HG02884 (cell line): ENCODE results near the gene CNTF.

Source experiments
- ATAC-seq: cut with Tn5 transposase; IDR thresholded peaks from one replicate; pipeline ENCODE4 v1.9.1; 2021; ENCODE audit warnings: mild to moderate bottlenecking, moderate library complexity; ENCODE audit not compliant: unreplicated experiment

The CNTF gene

DNA sequence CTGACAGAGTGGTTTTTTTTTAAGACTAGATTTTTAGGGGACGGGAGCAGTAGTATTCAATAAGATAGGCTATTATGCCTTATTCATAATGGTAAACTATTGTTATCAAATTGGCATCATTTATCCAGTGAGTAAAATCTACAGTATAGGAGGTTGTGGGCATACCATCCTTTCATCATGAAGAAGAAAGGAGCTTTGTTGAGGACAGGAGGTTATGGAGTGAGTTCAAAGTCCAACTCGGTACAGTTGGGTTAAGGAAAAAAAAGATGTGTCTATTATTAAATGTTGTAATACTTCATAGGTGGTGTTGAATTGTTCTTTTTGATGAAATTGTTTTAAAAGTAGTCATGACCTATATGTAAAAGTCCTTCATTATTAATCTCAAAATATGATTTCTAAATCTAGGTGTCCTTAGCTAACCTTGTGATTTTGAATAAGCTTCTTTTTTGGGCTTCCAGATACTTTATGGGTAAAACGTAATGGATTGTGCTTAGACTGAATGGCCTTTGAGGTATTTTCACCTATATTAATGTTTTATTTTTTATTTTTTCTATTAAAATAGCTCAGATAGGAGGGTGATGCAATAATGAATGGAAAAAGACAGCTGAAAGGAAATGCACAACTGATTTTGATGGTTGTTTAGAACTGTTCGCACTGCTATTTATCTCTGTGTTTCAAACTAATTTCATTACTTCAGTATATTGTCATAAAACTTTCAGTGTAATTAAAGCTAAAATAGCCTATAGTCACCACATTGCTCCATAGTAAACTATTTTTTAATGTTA, 15.3 kb upstream of the CNTF start:
- no peak for ATAC-seq

DNA sequence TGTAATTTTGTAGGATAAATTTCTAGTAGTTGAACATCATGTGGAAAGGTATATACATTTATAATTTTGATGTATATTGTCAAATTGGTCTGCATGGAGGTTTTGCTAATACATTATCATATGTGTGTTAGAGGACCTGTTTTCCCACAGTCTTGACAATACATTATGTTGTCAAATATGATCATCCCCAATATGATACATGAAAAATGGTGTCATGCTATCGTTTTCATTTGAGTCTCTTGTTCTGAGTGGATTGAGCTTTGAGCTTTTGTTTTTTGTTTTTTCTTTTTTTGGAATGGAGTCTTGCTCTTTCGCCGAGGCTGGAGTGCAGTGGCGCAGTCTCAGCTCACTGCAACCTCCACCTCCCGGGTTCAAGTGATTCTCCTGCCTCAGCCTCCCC, 14.1 kb upstream of the CNTF start:
- ATAC-seq, result no peak

DNA sequence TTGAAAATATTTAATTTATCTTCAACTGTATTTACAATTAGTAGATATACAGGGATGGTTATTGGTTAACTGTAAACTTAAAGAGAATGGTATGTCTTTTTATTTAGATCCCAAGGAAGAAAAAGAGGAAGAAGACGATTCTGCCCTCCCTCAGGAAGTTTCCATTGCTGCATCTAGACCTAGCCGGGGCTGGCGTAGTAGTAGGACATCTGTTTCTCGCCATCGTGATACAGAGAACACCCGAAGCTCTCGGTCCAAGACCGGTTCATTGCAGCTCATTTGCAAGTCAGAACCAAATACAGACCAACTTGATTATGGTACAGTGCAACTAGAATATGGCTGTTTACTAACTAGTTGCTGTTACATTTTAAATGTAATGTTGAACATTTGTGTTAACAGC, 12.7 kb upstream of the CNTF start:
- no peak for ATAC-seq

GRCh38 chr11:58613228-58613627, 9.2 kb upstream of the CNTF start:
- ATAC-seq, result no peak

DNA sequence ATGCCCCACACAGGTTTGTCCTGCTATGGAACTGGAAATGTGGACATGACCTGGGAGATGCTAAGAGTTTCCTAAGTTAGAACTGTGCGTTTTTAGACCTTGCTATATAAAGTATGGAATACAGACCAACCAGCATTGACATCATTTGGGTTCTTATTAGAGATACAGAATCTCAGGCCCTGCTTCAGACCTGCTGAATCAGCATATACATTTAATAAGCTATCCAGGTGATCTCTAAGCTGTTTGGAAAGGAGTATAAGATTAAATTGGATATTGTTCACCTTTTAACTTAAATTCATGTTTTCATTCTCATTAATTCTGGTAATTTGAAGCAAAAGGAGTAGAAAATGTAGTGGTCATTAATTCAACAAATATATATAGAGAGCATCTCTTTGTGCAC, 6.9 kb upstream of the CNTF start:
- no peak for ATAC-seq

DNA sequence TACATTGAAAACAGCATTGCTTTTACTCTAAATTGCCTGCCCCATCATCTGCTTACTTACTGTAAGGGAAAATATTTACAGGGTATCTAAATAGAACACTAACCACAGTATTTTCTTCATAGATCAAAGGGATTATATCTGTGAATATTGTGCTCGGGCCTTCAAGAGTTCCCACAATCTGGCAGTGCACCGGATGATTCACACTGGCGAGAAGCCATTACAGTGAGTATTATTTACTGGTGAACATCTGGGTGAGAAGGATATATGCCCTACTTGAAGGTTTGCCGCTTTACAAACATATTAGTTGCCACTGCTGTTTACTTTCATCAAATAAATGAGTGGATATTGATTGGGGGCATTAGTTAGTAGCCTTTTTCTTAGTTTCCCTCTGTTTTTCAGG, 5.9 kb upstream of the CNTF start:
- no peak for ATAC-seq

- no peak for ATAC-seq
These were observed 4.4 kb upstream of the CNTF start for GRCh38 chr11:58617976-58618557.

DNA sequence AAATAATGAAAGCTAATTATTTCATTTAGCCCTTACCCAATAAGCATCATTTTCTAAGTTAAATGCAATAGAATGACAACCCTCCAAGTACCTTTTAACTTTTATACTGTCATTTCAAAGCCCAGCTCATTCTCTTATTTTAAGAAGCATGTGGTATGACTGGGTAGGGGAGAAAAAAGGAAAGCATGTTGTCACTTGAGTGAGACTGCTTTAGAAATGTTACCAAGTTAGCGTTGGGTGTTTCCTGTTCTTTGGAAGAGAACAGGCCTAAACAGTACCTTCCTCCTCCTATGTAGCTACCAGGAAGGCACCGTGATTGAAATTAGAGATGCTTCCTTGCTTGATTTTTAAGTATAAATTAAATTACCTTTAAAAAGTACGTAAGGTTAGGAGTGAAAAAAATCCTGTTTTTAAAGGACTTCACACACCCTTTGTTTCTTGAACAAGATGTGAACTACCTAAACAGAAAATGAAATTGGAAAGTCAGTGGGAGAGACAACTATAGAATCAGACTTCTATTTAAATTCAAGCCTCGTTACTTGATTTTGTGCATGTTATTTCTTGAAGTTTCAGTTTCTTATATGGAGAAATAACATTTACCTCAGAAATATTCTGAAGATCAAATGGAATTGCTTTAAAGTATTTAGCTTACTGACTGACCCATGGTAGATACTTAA, 741 bp upstream of the CNTF start:
- no peak for ATAC-seq

GRCh38 chr11:58625086-58625485, 2.6 kb downstream of the CNTF start:
- ATAC-seq, result no peak

GRCh38 chr11:58625826-58626460, 3.5 kb downstream of the CNTF start:
- ATAC-seq, result no peak

GRCh38 chr11:58626934-58627483, 4.5 kb downstream of the CNTF start:
- no peak for ATAC-seq

GRCh38 chr11:58628446-58628845, 6.0 kb downstream of the CNTF start:
- ATAC-seq, result no peak

DNA sequence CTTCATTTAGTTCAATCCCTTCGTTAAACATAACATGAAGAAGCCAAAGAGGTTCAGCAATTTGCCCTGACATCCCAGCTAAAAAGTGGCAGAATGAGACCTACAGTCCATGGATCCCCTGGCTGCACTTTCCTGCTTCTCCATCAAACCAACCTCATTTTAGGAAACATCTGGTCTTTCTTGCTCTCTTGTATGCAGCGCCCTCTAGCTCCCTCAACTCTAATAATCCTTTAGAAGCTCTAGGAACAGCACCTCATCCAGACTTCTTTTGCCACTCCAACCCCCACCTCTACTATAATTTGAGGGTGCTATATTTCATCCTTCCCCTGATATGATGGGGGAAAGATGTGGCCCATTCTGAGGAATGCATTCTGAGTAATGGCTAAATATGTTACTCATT, 7.4 kb downstream of the CNTF start:
- peak; percentile 53 for ATAC-seq

- ATAC-seq, result no peak
These were observed 8.9 kb downstream of the CNTF start for GRCh38 chr11:58631378-58631777.

DNA sequence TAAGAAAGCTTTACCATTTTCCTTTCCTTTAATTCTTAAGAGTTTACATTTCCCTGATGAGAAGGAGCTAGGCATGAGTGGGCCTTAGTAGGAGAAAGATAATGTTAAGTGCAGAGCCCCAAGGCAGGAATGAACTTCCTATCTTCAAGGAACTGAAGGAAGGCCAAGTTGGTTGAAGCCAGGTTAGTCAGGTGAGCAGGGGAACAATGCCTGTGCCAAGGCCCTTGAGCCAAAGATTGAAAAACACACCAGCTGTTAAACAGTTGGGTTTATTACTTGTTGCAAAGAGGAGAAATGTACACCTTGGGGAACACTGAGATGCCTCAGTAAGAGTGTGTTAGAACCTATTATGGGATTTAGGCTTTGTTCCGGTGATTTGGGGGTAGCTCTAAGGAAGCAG, 10.0 kb downstream of the CNTF start:
- ATAC-seq, result no peak

GRCh38 chr11:58636587-58636986, 14.1 kb downstream of the CNTF start:
- ATAC-seq, result no peak

GRCh38 chr11:58637371-58637770, 14.9 kb downstream of the CNTF start:
- no peak for ATAC-seq

DNA sequence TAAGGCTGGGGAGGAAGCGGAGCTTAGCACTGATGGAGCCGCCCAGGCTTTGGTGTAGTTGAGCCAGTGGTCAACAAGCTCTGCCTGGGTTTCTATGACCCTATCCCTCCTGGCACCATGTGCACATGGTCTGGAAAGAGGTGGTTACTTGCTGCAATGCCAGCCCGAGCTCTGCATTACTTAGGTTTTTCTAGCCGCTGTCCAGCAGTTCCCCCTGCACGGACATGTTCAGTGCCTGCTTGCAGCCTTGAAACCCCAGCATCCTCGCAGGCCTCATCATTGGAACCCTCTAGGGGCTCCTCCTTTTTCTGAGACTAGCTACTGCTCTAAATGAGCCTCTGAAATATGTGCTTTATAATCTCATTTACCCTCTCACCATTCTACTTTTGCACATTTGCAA, 16.6 kb downstream of the CNTF start:
- no peak for ATAC-seq

- ATAC-seq, result no peak
These were observed 17.2 kb downstream of the CNTF start for GRCh38 chr11:58639669-58640068.

DNA sequence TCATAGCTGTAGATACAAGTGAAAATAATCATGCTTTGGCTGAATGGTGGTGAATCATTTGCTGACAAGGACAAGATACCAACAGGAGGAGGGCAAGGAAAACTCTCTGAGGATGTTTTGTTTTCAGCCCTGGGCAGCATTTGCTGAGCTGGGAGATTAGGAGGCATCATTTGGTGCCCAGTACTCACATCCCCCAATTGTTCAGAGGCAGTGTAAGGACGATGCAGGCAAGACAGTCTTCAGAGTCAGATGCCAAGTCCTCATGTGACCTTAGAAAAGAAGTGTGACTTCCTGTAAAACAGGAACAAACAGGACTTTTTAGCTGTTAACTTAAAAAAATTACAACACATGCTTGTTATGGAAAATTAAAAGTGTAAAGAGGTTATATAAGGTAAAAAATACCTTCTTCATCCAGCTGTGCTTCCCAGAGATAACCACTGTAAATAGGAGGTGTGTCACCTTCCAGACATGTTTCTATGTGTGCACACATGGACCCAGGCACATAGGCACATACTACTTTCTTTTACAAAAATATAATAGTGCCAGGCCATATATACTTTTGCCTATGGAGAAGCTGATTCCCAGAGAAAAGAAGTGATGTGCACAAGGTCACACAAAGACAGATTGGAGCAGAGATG, 18.0 kb downstream of the CNTF start:
- no peak for ATAC-seq

GRCh38 chr11:58641341-58641740, 18.9 kb downstream of the CNTF start:
- no peak for ATAC-seq
